ENCODE measurements around the gene ABHD12B. TPM values are rescaled to one million over a fixed set of nuclear protein-coding genes. Genes with fewer than 3 reads are reported as not detected.
A peak's percentile ranks its signal among the peaks of the same experiment; 100 is the strongest.

The ABHD12B gene
- total RNA-seq, 1 donor from 2014 or later = not detected

- peaks cover 7% of the 10 kb centered on the region for H3K27me3 Mint-ChIP-seq (ENCODE audit: insufficient read depth, low read depth)
- Histone ChIP-seq H3K4me3 (peak overlapping the region; percentile 94), H3F3A (ENCODE audit: low read depth) (peaks cover 31% of the 10 kb centered on the region), H3K4me1 (peaks cover 38% of the 10 kb centered on the region), H3K79me2 (ENCODE audit: low read depth) (peaks cover 63% of the 10 kb centered on the region), H3K4me2 (peak overlapping the region; percentile 84), H3K27ac (no peak overlapping the region), H3K9ac (no peak overlapping the region), H2AFZ (replicated peaks) (no peak overlapping the region), H3K27me3 (peaks cover 35% of the 10 kb centered on the region), H3K36me3 (no peaks in the 10 kb centered on the region), H3K9me3 (ENCODE audit: low read depth) (no peaks in the 10 kb centered on the region), H4K20me1 (ENCODE audit: low read depth) (peaks cover 59% of the 10 kb centered on the region)
- no peak overlapping the region for H3K27ac Mint-ChIP-seq
- peak; percentile 13 for DNase-seq (ENCODE audit: low spot score)
- H3K9me3 Mint-ChIP-seq = no peaks in the 10 kb centered on the region
- TF ChIP-seq EZH2 (IDR thresholded peaks at IDR 0.05) = no peak
- TF ChIP-seq EZH2phosphoT487 (IDR thresholded peaks at IDR 0.05) = no peak
- TF ChIP-seq CTCF (IDR thresholded peaks at IDR 0.05) = no peak
- peak overlapping the region; percentile 98 for H3K4me3 Mint-ChIP-seq
- H3K36me3 Mint-ChIP-seq = peaks cover 17% of the 10 kb centered on the region
- peaks cover 51% of the 10 kb centered on the region for H3K4me1 Mint-ChIP-seq
These were observed 42.9 kb upstream of the ABHD12B start for GRCh38 chr14:50828721-50829488.

- H3K4me1 Mint-ChIP-seq = peaks cover 54% of the 10 kb centered on the region
- H3K4me3 Mint-ChIP-seq = peak overlapping the region; percentile 98
- Histone ChIP-seq H3K4me1 (peaks cover 38% of the 10 kb centered on the region), H2AFZ (replicated peaks) (no peak overlapping the region), H4K20me1 (ENCODE audit: low read depth) (peaks cover 54% of the 10 kb centered on the region), H3K4me3 (peak overlapping the region; percentile 94), H3K27ac (no peak overlapping the region), H3K9me3 (ENCODE audit: low read depth) (no peaks in the 10 kb centered on the region), H3K79me2 (ENCODE audit: low read depth) (peaks cover 57% of the 10 kb centered on the region), H3K36me3 (no peaks in the 10 kb centered on the region), H3K4me2 (peak overlapping the region; percentile 84), H3F3A (ENCODE audit: low read depth) (peaks cover 31% of the 10 kb centered on the region), H3K27me3 (peaks cover 40% of the 10 kb centered on the region), H3K9ac (peak overlapping the region; percentile 22)
- H3K27ac Mint-ChIP-seq = peak overlapping the region; percentile 98
- peak; percentile 42 for DNase-seq (ENCODE audit: low spot score)
- peaks cover 7% of the 10 kb centered on the region for H3K27me3 Mint-ChIP-seq (ENCODE audit: insufficient read depth, low read depth)
- H3K9me3 Mint-ChIP-seq = no peaks in the 10 kb centered on the region
- TF ChIP-seq EZH2phosphoT487 (IDR thresholded peaks at IDR 0.05) (no peak), CTCF (IDR thresholded peaks at IDR 0.05) (no peak), EZH2 (IDR thresholded peaks at IDR 0.05) (no peak)
- H3K36me3 Mint-ChIP-seq = peaks cover 12% of the 10 kb centered on the region
These were observed 42.3 kb upstream of the ABHD12B start for GRCh38 chr14:50829489-50830043.

GRCh38 chr14:50830044-50830931, 41.6 kb upstream of the ABHD12B start:
- Histone ChIP-seq H2AFZ (replicated peaks) (peak overlapping the region; percentile 68), H3K36me3 (no peaks in the 10 kb centered on the region), H3K9me3 (ENCODE audit: low read depth) (no peaks in the 10 kb centered on the region), H3K4me1 (peaks cover 31% of the 10 kb centered on the region), H3F3A (ENCODE audit: low read depth) (peaks cover 31% of the 10 kb centered on the region), H3K27ac (peak overlapping the region; percentile 72), H3K27me3 (peaks cover 45% of the 10 kb centered on the region), H3K4me3 (peak overlapping the region; percentile 94), H3K79me2 (ENCODE audit: low read depth) (peaks cover 50% of the 10 kb centered on the region), H3K4me2 (peak overlapping the region; percentile 84), H3K9ac (peak overlapping the region; percentile 22), H4K20me1 (ENCODE audit: low read depth) (peaks cover 46% of the 10 kb centered on the region)
- DNase-seq (ENCODE audit: low spot score) = peak; percentile 92
- Mint-ChIP-seq H3K4me1 (peaks cover 58% of the 10 kb centered on the region), H3K4me3 (peak overlapping the region; percentile 98), H3K9me3 (no peaks in the 10 kb centered on the region), H3K27ac (peak overlapping the region; percentile 98), H3K36me3 (peaks cover 11% of the 10 kb centered on the region), H3K27me3 (ENCODE audit: insufficient read depth, low read depth) (peaks cover 7% of the 10 kb centered on the region)
- TF ChIP-seq EZH2 (IDR thresholded peaks at IDR 0.05) (no peak), EZH2phosphoT487 (IDR thresholded peaks at IDR 0.05) (no peak), CTCF (IDR thresholded peaks at IDR 0.05) (no peak)

Measured in neural progenitor cell (in vitro differentiated cells).